BLaER1 treated with 17β-estradiol and CSF1 and Interleukin-3, amounts not matched to agents 10 nM and 100 nM (cell line): ENCODE results near the gene SARS2.
"Not testable (repeated sequence)": the region's sequence is repeated elsewhere in the genome, so short reads cannot be mapped to it uniquely, and the experiment has no call there.

ENCODE experiments used
- H3K27ac ChIP-seq, 11 experiments: shearing (Covaris generic); formaldehyde crosslinking; 2 replicates each; pipeline ENCODE4 v1.8.1; 2022
- H3K27me3 ChIP-seq, 11 experiments: shearing (Covaris generic); formaldehyde crosslinking; 2 replicates each; pipeline ENCODE4 v1.8.1; 2022
- H3K36me3 ChIP-seq, 11 experiments: shearing (Covaris generic); formaldehyde crosslinking; 2 replicates each; pipeline ENCODE4 v1.8.1; 2022
- H3K4me1 ChIP-seq, 10 experiments: shearing (Covaris generic); formaldehyde crosslinking; 2 replicates each; pipeline ENCODE4 v1.8.1; 2022
- H3K4me2 ChIP-seq, 11 experiments: shearing (Covaris generic); formaldehyde crosslinking; 2 replicates each; pipeline ENCODE4 v1.8.1; 2022
- H3K4me3 ChIP-seq, 10 experiments: shearing (Covaris generic); formaldehyde crosslinking; 2 replicates each; pipeline ENCODE4 v1.8.1; 2022
- H3K9ac ChIP-seq, 11 experiments: shearing (Covaris generic); formaldehyde crosslinking; 2 replicates each; pipeline ENCODE4 v1.8.1; 2022
- H3K9me3 ChIP-seq, 11 experiments: shearing (Covaris generic); formaldehyde crosslinking; replicated peaks in 1 of 11; 2 replicates each; pipeline ENCODE4 v1.8.1; 2022
- H4K20me1 ChIP-seq, 11 experiments: shearing (Covaris generic); formaldehyde crosslinking; 2 replicates each; pipeline ENCODE4 v1.8.1; 2022
- Cebpa-rat ChIP-seq, 11 experiments: shearing (Covaris generic); IDR thresholded peaks; 2 replicates each; pipeline ENCODE4 v1.8.1; 2022

The SARS2 gene

GRCh38 chr19:38880882-38881609 is 49.5 kb downstream of the SARS2 start:
- Histone ChIP-seq H3K9ac (peak overlapping the region in 2 of 11 experiments; percentile 18 to 29; a peak in 1 of 22 replicates), H3K4me1 (peaks cover 36 to 80% (median 72%) of the 10 kb centered on the region in 10 experiments), H3K4me3 (no peak overlapping the region), H4K20me1 (no peaks in the 10 kb centered on the region), H3K27me3 (no peaks in the 10 kb centered on the region), H3K27ac (peak overlapping the region in 4 of 11 experiments; percentile 45 to 97 (median 71); a peak in 6 of 22 replicates), H3K36me3 (peaks cover 0 to 42% (median 13%) of the 10 kb centered on the region in 11 experiments; a peak in 13 of 22 replicates), H3K4me2 (peak overlapping the region in 7 of 11 experiments; percentile 7 to 99 (median 97); a peak in 9 of 22 replicates), H3K9me3 (no peaks in the 10 kb centered on the region)
- no peak for TF ChIP-seq Cebpa-rat (IDR thresholded peaks at IDR 0.05)

- Histone ChIP-seq H3K9ac (peak overlapping the region in 3 of 11 experiments; percentile 82 to 85 (median 83); a peak in 5 of 22 replicates), H4K20me1 (no peaks in the 10 kb centered on the region), H3K9me3 (no peaks in the 10 kb centered on the region), H3K4me2 (peak overlapping the region in 8 of 11 experiments; percentile 91 to 99 (median 96); a peak in 15 of 22 replicates), H3K4me1 (peaks cover 37 to 86% (median 76%) of the 10 kb centered on the region in 10 experiments), H3K4me3 (no peak overlapping the region), H3K27me3 (no peaks in the 10 kb centered on the region), H3K27ac (peak overlapping the region in 5 of 11 experiments; percentile 56 to 97 (median 86); a peak in 8 of 22 replicates), H3K36me3 (peaks cover 0 to 42% (median 11%) of the 10 kb centered on the region in 11 experiments; a peak in 13 of 22 replicates)
- TF ChIP-seq Cebpa-rat (IDR thresholded peaks at IDR 0.05), result no peak
Measured at GRCh38 chr19:38880076-38880881, 50.3 kb downstream of the SARS2 start.

GRCh38 chr19:38879400-38879751 is 51.2 kb downstream of the SARS2 start:
- Histone ChIP-seq H3K36me3 (peaks cover 0 to 34% (median 11%) of the 10 kb centered on the region in 11 experiments; a peak in 13 of 22 replicates), H3K4me3 (peak overlapping the region in 4 of 10 experiments; percentile 46 to 53 (median 50); a peak in 6 of 20 replicates), H3K4me1 (peaks cover 37 to 87% (median 76%) of the 10 kb centered on the region in 10 experiments), H3K4me2 (peak overlapping the region in 10 of 11 experiments; percentile 88 to 99 (median 96); a peak in 20 of 22 replicates), H3K9me3 (no peaks in the 10 kb centered on the region), H3K27me3 (no peaks in the 10 kb centered on the region), H3K27ac (peak overlapping the region in 10 of 11 experiments; percentile 84 to 97 (median 91); a peak in 19 of 22 replicates), H4K20me1 (no peaks in the 10 kb centered on the region), H3K9ac (peak overlapping the region in 9 of 11 experiments; percentile 73 to 86 (median 82); a peak in 16 of 22 replicates)
- TF ChIP-seq Cebpa-rat (IDR thresholded peaks at IDR 0.05), result no peak

- peaks cover 0 to 32% (median 11%) of the 10 kb centered on the region in 11 experiments; a peak in 13 of 22 replicates for H3K36me3 ChIP-seq
- no peaks in the 10 kb centered on the region for H3K9me3 ChIP-seq
- H4K20me1 ChIP-seq, result no peaks in the 10 kb centered on the region
- TF ChIP-seq Cebpa-rat (IDR thresholded peaks at IDR 0.05), result no peak
- H3K4me3 ChIP-seq, result peak overlapping the region in 9 of 10 experiments; percentile 44 to 66 (median 51); a peak in 18 of 20 replicates
- H3K27ac ChIP-seq, result peak overlapping the region; percentile 78 to 97 (median 90)
- peak overlapping the region; percentile 73 to 86 (median 83) for H3K9ac ChIP-seq
- no peaks in the 10 kb centered on the region for H3K27me3 ChIP-seq
- peak overlapping the region; percentile 87 to 99 (median 96) for H3K4me2 ChIP-seq
- H3K4me1 ChIP-seq, result peaks cover 37 to 90% (median 79%) of the 10 kb centered on the region in 10 experiments
Measured at GRCh38 chr19:38878575-38879399, 51.8 kb downstream of the SARS2 start.

GRCh38 chr19:38877781-38878574 is 52.6 kb downstream of the SARS2 start, which contains the start of gene RINL:
Gene RINL (minus strand): TSS chr19:38878275. CDS start chr19:38876742, 1,533 bp downstream.
- Histone ChIP-seq H3K36me3 (peaks cover 0 to 26% (median 10%) of the 10 kb centered on the region in 11 experiments; a peak in 11 of 22 replicates), H3K9me3 (no peaks in the 10 kb centered on the region), H4K20me1 (no peaks in the 10 kb centered on the region), H3K27me3 (no peaks in the 10 kb centered on the region), H3K4me1 (peaks cover 37 to 90% (median 80%) of the 10 kb centered on the region in 10 experiments), H3K4me2 (peak within 1 kb of the TSS; percentile 87 to 99 (median 96)), H3K4me3 (peak within 1 kb of the TSS; percentile 40 to 66 (median 50)), H3K27ac (peak within 1 kb of the TSS; percentile 78 to 97 (median 90)), H3K9ac (peak within 1 kb of the TSS; percentile 73 to 86 (median 83))
- TF ChIP-seq Cebpa-rat (IDR thresholded peaks at IDR 0.05), result no peak

GRCh38 chr19:38875656-38876395 is 54.7 kb downstream of the SARS2 start:
- Histone ChIP-seq H3K9me3 (no peaks in the 10 kb centered on the region), H3K4me2 (peak overlapping the region in 10 of 11 experiments; percentile 88 to 99 (median 96); a peak in 20 of 22 replicates), H3K36me3 (peaks cover 0 to 5% (median 0%) of the 10 kb centered on the region in 11 experiments; a peak in 2 of 22 replicates), H4K20me1 (no peaks in the 10 kb centered on the region), H3K27me3 (no peaks in the 10 kb centered on the region), H3K4me3 (no peak overlapping the region), H3K4me1 (peaks cover 39 to 87% (median 81%) of the 10 kb centered on the region in 10 experiments), H3K9ac (no peak overlapping the region), H3K27ac (peak overlapping the region in 3 of 11 experiments; percentile 10 to 97 (median 58); a peak in 2 of 22 replicates)
- no peak for TF ChIP-seq Cebpa-rat (IDR thresholded peaks at IDR 0.05)

GRCh38 chr19:38873400-38873799 is 57.2 kb downstream of the SARS2 start:
- Histone ChIP-seq H3K4me2 (peak overlapping the region in 5 of 11 experiments; percentile 19 to 59 (median 34); a peak in 7 of 22 replicates), H3K27ac (peak overlapping the region in 1 of 11 experiments; percentile 18; a peak in 1 of 22 replicates), H3K4me1 (peaks cover 51 to 87% (median 81%) of the 10 kb centered on the region in 10 experiments)
- H4K20me1 ChIP-seq, H3K27me3 ChIP-seq, H3K9me3 ChIP-seq, H3K9ac ChIP-seq, H3K4me3 ChIP-seq, H3K36me3 ChIP-seq: not testable (repeated sequence)
